ENCODE data around the gene SLC29A3.
A peak's percentile ranks its signal among the peaks of the same experiment; 100 is the strongest.

- peak; percentile 94 for TF ChIP-seq RAD21 (IDR thresholded peaks at IDR 0.05; ENCODE audit: low read depth)
- TF ChIP-seq EP300 (IDR thresholded peaks at IDR 0.05; ENCODE audit: borderline replicate concordance): no peak
- TF ChIP-seq TAF1 (IDR thresholded peaks at IDR 0.05; ENCODE audit: low read depth): no peak
- TF ChIP-seq, protein P1, sequence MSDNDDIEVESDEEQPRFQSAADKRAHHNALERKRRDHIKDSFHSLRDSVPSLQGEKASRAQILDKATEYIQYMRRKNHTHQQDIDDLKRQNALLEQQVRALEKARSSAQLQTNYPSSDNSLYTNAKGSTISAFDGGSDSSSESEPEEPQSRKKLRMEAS (IDR thresholded peaks at IDR 0.05): no peak
- TF ChIP-seq REST (IDR thresholded peaks at IDR 0.05; ENCODE audit: low read depth): no peak
- TF ChIP-seq CEBPB (IDR thresholded peaks at IDR 0.05): no peak
- TF ChIP-seq NFIC (IDR thresholded peaks at IDR 0.05): no peak
- TF ChIP-seq EGR1 (IDR thresholded peaks at IDR 0.05): no peak
- TF ChIP-seq FOXM1 (IDR thresholded peaks at IDR 0.05; ENCODE audit: borderline replicate concordance, low read depth): no peak
- TF ChIP-seq YY1 (IDR thresholded peaks at IDR 0.05; ENCODE audit: low read depth): no peak
- TF ChIP-seq ZBTB7A (IDR thresholded peaks at IDR 0.05; ENCODE audit: low read depth): no peak
- TF ChIP-seq CREB1 (IDR thresholded peaks at IDR 0.05; ENCODE audit: low read depth): no peak
- TF ChIP-seq USF1 (IDR thresholded peaks at IDR 0.05): no peak
Observed at GRCh38 chr10:71383972-71384687, 65.1 kb downstream of the SLC29A3 start.

All from Ishikawa (cell line).